Calu3 (cell line): ENCODE data around the gene ABCC2. TPM values are rescaled to one million over a fixed set of nuclear protein-coding genes. Genes with fewer than 3 reads are reported as not detected.

ENCODE experiments used
- BruUV-seq: library from RNA; stranded (reverse); fragments of 400-500 nt; replicated peaks from 2 replicates; lab custom pipeline; 2021; lab: Mats Ljungman, UMichigan
- CTCF ChIA-PET: fragments of 300-600 bp; sonication (Branson Sonifier 250); formaldehyde crosslinking; loops from one replicate; lab custom pipeline; 2022; ENCODE audit warnings: antibody characterized with exemption; lab: Charles Lee
- DNase-seq: peaks from one replicate; pipeline ENCODE4 v3.0.0; 2022
- H3K27ac Mint-ChIP-seq: one replicate; pipeline ENCODE4 v1.8.0; 2022; ENCODE audit warnings: mixed read lengths; ENCODE audit not compliant: unreplicated experiment
- H3K27me3 Mint-ChIP-seq: one replicate; pipeline ENCODE4 v1.8.0; 2022; ENCODE audit warnings: mixed read lengths; ENCODE audit not compliant: unreplicated experiment
- H3K36me3 Mint-ChIP-seq: one replicate; pipeline ENCODE4 v1.8.0; 2022; ENCODE audit warnings: mild to moderate bottlenecking, moderate library complexity, mixed read lengths; ENCODE audit not compliant: insufficient read depth, unreplicated experiment
- H3K4me1 Mint-ChIP-seq: one replicate; pipeline ENCODE4 v1.8.0; 2022; ENCODE audit warnings: mild to moderate bottlenecking, low read depth, mixed read lengths; ENCODE audit not compliant: unreplicated experiment
- H3K4me3 Mint-ChIP-seq: one replicate; pipeline ENCODE4 v1.8.0; 2022; ENCODE audit warnings: mild to moderate bottlenecking, low read depth, moderate library complexity, mixed read lengths; ENCODE audit not compliant: unreplicated experiment
- H3K9me3 Mint-ChIP-seq: one replicate; pipeline ENCODE4 v1.8.0; 2022; ENCODE audit warnings: low read depth, mixed read lengths; ENCODE audit not compliant: unreplicated experiment
- CTCF ChIP-seq: fragments of 200-600 bp; IDR thresholded peaks from one replicate; pipeline ENCODE4 v1.8.0; 2022; ENCODE audit warnings: antibody characterized with exemption; ENCODE audit not compliant: unreplicated experiment
- intact Hi-C: fragments of 100-400 bp; cut with micrococcal nuclease; formaldehyde crosslinking; loops from one replicate; pipeline ENCODE4 v1.10.0; 2022; ENCODE audit not compliant: unreplicated experiment
- total RNA-seq: library from RNA; stranded (reverse); gene quantifications from 2 replicates; pipeline ENCODE4 v1.2.3, GENCODE V29; 2022

ABCC2 gene
- total RNA-seq, 1 experiment from 2014 or later: 1.8 TPM

GRCh38 chr10:99799613-99800012 is 17.2 kb downstream of the ABCC2 start:
- Mint-ChIP-seq H3K9me3 (no peaks in the 10 kb centered on the region), H3K4me3 (no peak overlapping the region), H3K27ac (no peak overlapping the region), H3K27me3 (no peaks in the 10 kb centered on the region), H3K36me3 (no peaks in the 10 kb centered on the region), H3K4me1 (no peaks in the 10 kb centered on the region)
- BruUV-seq: no TSS peak
- CTCF ChIA-PET: no interaction called here
- no peak for DNase-seq
- no peak for TF ChIP-seq CTCF
- intact Hi-C loops: no loop called here

GRCh38 chr10:99804471-99804870 is 22.0 kb downstream of the ABCC2 start:
- no peak overlapping the region for H3K27ac Mint-ChIP-seq
- no peaks in the 10 kb centered on the region for H3K4me1 Mint-ChIP-seq
- CTCF ChIA-PET: no interaction called here
- H3K27me3 Mint-ChIP-seq: no peaks in the 10 kb centered on the region
- H3K9me3 Mint-ChIP-seq: no peaks in the 10 kb centered on the region
- intact Hi-C loops: no loop called here
- no peaks in the 10 kb centered on the region for H3K36me3 Mint-ChIP-seq
- no TSS peak for BruUV-seq
- no peak for DNase-seq
- no peak overlapping the region for H3K4me3 Mint-ChIP-seq
- TF ChIP-seq CTCF: no peak

GRCh38 chr10:99805190-99805589 is 22.8 kb downstream of the ABCC2 start:
- H3K27ac Mint-ChIP-seq: no peak overlapping the region

GRCh38 chr10:99806091-99806490 is 23.7 kb downstream of the ABCC2 start:
- no peak for DNase-seq
- no peaks in the 10 kb centered on the region for H3K4me1 Mint-ChIP-seq
- H3K4me3 Mint-ChIP-seq: no peak overlapping the region
- intact Hi-C loops: no loop called here
- CTCF ChIA-PET: no interaction called here
- no peak for TF ChIP-seq CTCF
- no peaks in the 10 kb centered on the region for H3K9me3 Mint-ChIP-seq
- H3K27ac Mint-ChIP-seq: no peak overlapping the region
- H3K27me3 Mint-ChIP-seq: no peaks in the 10 kb centered on the region
- BruUV-seq: no TSS peak
- no peaks in the 10 kb centered on the region for H3K36me3 Mint-ChIP-seq

More at GRCh38 chr10:99805190-99805589, 22.8 kb downstream of the ABCC2 start:
- H3K9me3 Mint-ChIP-seq: no peaks in the 10 kb centered on the region
- no peaks in the 10 kb centered on the region for H3K4me1 Mint-ChIP-seq
- TF ChIP-seq CTCF: no peak
- H3K36me3 Mint-ChIP-seq: no peaks in the 10 kb centered on the region
- no peak for DNase-seq
- CTCF ChIA-PET: no interaction called here
- BruUV-seq: no TSS peak
- H3K4me3 Mint-ChIP-seq: no peak overlapping the region
- no peaks in the 10 kb centered on the region for H3K27me3 Mint-ChIP-seq
- intact Hi-C loops: no loop called here

GRCh38 chr10:99807786-99808185 is 25.3 kb downstream of the ABCC2 start:
- intact Hi-C loops: no loop called here
- no peak overlapping the region for H3K4me3 Mint-ChIP-seq
- no peak for TF ChIP-seq CTCF
- H3K27me3 Mint-ChIP-seq: no peaks in the 10 kb centered on the region
- no peak for DNase-seq
- no peak overlapping the region for H3K27ac Mint-ChIP-seq
- BruUV-seq: no TSS peak
- H3K4me1 Mint-ChIP-seq: no peaks in the 10 kb centered on the region
- CTCF ChIA-PET: no interaction called here
- H3K36me3 Mint-ChIP-seq: no peaks in the 10 kb centered on the region
- no peaks in the 10 kb centered on the region for H3K9me3 Mint-ChIP-seq
